HT-29 (cell line): ENCODE data around the gene TTC13. TPM values are rescaled to one million over a fixed set of nuclear protein-coding genes. Genes with fewer than 3 reads are reported as not detected.

ENCODE experiments used
- DNase-seq: peaks from one replicate; pipeline ENCODE4 v3.0.0-alpha.2; 2015; ENCODE audit warnings: low spot score
- total RNA-seq: library from RNA; depleted of rRNA; stranded (reverse); fragments of >200 nt; shearing (Covaris generic); gene quantifications from 2 replicates; pipeline ENCODE4 v1.2.3, GENCODE V29; 2014

The TTC13 gene
- total RNA-seq, 1 experiment from 2014 or later: 23.7 TPM

DNA sequence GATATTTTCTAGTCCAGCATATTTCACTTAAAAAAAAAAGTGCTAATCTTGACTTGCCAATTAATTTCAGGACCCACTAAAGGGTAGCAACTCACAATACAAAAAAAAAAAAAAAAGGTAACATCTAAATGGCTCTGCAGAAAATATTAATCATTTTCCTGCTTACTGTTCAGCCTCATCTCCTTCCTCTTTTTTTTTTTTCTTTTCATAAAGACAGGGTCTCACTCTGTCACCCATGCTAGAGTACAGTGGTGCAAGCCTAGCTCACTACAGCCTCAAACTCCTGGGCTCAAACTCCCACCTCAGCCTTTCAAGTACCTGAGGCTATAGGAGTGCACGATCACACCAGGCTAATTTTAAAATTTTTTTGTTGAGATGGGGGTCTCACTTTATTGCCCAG lies 30.4 kb downstream of the TTC13 start:
- DNase-seq: no peak

DNA sequence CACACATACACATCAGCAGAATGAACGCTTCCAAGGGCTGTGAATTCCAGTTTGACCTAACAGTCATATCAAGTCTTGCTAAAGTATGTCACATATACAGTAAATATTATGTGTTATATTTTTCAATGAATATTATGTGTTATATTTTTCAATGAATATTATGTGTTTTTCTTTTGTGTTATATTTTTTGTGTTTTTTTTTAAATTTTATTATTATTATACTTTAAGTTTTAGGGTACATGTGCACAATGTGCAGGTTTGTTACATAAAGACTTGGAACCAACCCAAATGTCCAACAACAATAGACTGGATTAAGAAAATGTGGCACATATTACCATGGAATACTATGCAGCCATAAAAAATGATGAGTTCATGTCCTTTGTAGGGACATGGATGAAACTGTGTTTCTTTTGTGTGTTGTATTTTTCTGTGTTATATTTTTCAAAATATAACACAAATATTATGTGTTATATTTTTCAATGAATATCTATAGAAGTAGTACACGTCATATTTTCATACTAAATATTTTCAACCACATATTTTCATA lies 35.5 kb downstream of the TTC13 start:
- DNase-seq: no peak

DNA sequence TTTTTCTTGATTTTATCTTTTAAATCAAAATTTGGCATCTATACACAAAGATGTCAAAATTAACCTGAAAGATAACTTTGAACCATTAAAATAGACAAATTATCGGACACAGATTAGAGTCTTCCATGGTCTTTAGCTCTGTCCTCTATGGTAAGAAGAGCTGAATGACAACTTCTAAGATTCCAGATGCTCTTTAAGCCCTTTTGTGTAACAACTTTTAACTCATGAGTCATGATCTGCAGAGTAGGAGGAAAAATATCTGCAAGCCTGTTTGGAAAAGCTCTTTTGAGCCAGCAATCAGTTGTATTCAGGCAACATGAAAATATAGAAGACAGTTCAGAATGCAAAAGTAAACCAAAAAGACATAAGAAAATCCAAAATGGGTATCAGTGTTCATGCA lies 37.8 kb downstream of the TTC13 start:
- DNase-seq: no peak

DNA sequence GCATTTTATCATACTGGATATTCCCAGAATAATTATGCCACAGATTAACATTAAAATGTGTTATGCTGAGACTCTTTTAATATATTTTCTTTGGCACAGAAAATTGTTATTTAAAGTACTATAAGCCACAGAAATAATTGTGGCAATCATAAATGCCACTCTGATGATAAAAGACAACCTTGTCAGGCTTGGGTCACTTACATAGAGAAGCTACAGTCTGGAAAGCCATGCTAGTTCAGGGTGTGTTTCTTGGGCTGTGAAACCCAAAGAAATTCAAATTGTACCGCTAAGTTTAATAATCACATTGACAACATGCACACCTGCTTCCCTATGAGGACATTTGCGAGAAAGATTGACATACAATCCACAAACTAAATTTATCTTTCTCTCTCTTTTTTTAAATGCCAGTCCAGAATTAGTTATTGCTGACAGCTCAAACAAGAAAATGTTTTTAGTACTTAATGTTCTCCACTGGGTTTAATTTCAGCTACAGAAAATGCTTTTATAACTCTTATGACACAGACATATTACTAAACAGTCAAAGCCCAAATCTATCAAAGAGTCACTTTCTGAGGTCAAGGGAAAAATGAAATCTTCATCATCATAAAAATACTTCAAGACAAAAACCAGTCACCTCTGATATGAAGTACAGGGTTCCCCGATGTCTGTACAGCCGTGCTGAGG lies 38.7 kb downstream of the TTC13 start:
- DNase-seq: no peak

DNA sequence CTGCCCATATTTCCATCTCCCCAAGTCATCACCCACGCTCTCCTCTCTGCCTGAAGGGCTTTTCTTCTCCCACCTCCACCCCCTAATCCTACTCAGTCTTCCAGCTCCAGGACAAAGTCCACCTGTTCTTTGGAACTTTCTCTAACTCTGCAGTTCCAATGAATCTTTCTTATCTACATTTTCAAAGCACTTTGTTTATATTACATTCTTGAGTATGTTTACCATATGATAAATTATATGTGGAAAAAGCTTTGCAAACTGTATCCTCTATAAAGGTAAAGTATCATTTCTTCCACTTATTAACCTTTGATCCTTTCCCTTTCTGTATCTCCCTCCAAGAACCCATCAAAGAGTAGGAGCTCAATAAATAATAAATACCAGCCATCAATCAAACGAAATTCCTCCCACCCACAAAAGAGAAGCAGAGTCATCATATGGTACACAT lies 39.7 kb downstream of the TTC13 start:
- peak; percentile 34 for DNase-seq

DNA sequence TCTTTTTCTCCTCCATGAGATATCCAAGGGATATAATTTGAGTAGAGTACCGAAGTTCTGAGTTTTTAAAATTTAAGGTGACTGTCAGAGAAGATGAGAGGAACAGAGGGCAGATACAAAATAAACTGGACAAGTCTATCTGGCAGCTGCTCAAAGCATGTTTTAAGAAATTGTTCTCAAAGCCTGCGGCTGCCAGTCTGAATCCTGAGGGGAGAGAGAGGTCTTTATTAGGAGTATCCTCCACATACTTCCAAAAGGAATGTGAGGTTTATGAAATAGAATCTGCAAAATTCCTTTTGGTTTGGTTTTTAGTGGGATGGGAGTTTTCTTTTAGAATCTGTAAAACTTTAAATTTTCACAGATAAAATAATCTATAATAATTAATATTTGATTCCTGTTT lies 41.3 kb downstream of the TTC13 start:
- DNase-seq: no peak

DNA sequence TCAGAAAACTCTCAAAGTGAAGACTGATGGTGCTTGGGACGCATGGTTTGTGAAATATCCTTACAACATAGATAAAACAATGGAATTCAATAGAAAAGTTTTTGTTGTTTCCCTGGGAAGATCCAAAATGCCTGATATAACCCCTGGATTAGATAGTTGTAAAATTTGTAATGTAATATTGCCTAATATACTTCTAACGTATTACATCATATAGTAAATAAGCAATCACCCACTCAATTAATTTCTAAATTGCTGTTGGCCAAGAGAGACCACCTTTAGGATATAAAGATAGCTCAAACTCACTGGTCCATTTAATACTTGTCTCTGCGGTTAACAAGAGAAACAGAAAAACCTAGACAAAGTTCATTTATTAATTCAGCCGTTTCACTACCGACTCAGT lies 42.2 kb downstream of the TTC13 start:
- DNase-seq: no peak

DNA sequence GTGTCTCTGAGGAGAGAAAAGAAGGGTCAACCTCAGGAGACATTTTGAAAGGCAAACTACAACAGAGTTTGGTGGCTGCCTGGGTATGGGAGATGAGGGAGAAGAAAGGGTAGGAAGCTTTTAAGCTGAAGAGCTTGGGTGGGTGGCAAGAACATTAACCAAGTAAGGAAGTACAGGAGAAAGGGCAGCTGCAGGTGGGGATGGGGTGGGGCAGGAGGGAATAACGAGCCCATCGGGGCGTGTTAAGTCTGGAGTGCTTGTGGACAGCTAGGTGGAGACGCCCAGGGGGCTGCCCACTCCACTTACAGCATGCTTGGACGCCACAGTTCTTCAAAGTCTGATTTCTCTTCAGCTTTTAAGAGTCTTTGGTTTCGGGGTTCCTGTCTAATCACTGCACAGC lies 42.8 kb downstream of the TTC13 start:
- DNase-seq: no peak

DNA sequence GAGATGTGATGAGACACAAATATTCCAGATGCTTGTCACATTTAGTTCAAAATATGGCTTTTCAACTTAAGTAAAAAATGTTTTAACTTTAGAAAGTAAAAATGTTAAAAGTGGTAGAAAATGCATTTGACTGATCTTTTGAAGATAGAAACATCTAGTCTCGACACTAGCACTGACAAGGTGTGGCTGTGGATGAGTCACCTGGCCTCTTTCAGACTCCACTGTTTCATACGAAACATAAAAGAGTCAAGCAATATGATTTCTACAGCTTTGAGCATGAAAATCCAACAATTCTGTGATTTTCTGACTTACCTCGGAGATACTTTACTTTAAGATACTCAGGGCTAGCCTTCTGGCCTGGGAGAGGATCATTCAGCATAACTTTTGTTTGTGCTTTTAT lies 47.7 kb downstream of the TTC13 start:
- no peak for DNase-seq

DNA sequence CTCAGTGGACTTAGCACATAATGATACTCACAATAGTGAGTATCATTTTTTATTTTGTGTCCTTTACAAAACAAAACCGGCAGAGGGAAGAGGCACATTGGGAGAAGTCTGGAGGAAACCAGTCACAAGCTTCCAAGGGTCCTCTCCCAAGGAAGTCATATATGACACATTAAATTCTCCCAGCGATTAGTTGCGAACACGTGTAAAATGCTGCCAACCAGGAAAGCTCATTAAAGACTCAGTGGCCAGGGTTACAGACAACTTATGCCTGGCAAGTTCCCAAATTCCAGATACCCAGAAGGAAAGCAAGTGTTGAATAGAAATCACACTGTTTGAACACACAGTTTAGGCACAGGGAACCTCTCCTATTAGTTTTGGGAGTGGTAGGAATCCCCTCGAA lies 52.5 kb downstream of the TTC13 start:
- DNase-seq: no peak

DNA sequence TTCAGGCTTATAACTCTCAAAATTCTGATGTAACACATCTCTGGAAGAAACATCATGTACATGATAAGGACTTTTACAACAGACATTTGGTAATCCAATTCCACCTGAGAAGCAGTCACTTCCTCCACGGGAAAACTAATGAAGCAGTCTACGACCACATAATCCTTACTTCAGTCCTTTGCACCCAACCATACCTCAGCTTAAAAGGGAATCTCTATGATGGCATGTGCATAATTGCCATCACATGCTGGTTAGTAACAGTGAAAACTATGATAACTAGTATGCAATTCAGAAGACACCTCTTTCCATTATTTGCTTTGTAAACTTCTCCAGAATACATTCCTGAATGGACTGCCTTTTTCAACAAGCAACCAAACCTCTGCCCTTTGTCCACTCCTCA lies 53.1 kb downstream of the TTC13 start:
- no peak for DNase-seq

DNA sequence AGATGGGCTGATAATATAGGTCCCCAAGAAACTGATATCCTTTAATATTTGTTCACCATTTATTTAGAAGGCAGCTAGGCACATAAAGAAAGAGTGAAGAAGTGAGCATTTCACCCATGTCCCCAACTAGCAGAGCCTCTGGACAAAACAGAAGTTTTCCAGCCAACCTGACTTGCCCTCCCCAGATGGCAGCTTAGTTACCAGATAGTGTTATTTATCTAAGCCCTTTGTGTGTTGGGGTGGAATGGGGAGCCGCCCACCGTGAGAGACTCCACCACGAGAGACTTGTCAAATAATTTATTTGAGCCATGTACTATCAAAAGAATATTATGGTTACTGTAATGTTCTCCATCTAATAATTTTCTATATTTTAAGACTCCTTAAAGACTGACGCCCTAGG lies 55.5 kb downstream of the TTC13 start:
- no peak for DNase-seq

DNA sequence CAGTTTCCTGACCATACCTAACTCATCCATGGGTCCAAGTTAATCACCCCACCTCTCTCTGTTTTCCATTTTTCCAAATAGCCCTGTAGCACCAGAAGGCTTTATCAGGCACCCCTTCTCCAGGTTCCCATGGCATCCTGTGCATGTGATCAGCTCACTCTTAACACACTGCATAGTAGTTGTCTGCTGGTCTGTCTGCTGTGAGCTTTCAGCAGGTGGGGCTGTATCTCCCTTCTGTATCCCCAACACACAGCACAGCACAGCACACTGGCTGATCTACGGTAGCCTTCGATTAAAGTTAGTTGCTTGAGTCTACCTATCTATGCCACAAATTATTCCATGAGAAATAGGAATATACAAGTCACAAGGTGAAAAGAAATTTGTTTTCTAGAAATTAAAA lies 56.0 kb downstream of the TTC13 start:
- DNase-seq: peak; percentile 16

DNA sequence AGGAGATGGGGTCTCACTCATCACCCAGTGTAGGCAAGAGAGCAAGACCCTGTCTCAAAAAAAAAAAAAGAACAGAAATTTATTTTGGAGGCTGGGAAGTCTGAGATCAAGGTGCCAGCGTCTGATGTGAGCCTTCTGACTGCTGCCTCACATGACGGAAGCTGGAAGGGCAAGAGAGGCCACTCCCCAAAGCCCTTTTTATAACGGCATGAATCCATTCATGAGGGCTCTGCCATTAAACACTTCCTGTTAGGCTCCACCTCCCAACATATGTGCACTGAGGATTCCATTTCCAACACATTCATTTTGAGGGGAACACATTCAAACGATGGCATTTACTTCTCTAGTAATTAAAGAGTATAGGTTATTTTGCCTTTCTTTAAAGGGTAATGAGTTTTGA lies 59.5 kb downstream of the TTC13 start:
- DNase-seq: no peak

DNA sequence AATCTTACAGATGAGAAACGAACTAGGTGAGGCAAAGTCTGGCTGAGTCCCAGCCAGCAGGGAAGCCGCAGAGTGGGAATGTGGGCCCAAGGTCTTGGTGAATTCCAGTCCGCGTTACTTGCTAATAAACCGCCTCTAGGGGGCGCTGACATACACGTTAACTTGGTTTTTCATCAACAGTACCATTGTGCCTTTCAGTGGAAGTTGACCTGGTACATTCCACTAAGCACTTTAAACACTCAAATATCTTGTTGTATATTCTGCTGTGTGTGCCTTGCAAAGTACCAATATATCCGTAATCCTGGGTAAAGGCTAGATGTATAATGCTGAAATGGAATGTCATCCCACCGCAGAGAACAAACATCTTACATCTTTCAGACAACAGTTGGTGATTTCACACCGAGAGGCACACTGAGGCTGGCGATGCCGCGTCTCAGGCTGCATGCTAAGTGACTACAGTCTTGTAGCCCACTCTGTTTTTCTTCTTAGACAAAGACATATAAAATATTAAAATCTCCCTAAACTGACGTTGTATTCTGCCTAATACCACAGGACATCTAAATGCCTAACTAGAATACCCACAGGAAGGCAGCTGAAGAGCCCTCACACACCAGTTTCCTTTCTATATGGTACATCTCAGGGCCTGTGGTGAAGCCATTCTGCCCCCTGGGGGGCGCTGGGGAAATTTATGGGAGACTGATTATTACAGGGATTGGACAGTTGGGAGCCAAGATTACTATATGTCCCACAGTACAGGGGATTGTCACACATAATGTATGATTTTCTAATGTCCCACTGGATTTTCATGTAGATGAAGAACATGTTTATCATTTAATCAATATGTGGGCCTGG lies 61.2 kb downstream of the TTC13 start:
- DNase-seq: peak; percentile 91

DNA sequence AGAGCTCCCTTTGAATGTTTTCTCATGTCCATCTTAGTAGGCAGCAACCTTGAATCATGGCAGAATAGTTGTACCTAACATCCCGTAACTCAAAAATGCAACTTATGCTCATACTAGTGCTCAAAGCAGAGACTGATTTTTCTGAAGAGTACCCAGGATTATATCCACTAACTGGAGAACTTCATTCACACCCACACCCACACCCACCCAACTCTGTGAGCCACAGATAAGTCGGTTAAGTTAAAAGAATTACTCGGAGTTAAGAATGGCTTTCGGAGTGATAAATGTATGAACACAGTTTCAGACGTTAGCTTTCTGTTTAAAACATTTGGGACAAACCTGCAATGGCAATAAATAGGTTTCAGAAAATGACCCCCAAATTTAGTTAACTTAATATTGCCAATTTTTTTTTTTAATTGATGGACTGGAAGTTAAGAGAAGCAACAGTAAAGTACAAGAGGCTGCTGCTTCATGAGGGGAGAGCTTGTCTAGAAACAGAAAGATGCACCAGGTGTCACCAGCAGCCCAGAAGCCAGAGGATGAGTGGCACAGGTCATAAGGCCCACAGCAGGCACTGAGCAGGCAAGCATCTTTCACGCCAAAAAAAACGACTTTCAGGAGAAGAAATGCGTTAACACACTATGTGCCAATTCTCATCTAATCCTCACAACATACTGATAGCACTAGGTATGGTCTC lies 61.9 kb downstream of the TTC13 start:
- no peak for DNase-seq

DNA sequence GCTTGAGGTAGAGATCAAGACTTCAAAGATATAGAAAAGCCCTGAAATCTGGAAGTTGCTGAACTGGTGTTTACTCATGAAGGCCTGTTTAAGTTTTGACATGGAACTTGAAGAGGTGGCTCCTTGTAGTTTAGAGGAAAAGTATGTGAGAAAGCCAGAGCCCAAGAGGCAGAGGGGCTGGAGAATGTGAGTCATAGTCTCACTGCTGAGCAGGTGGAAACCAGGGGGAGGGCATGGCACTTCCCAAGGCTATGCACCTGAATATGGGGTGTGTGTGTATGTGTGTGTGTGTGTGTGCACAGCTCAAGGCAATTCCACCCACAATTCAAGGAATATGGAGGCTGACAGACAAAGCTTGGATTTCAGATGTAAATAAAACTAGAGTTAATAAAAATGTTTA lies 63.6 kb downstream of the TTC13 start:
- no peak for DNase-seq

DNA sequence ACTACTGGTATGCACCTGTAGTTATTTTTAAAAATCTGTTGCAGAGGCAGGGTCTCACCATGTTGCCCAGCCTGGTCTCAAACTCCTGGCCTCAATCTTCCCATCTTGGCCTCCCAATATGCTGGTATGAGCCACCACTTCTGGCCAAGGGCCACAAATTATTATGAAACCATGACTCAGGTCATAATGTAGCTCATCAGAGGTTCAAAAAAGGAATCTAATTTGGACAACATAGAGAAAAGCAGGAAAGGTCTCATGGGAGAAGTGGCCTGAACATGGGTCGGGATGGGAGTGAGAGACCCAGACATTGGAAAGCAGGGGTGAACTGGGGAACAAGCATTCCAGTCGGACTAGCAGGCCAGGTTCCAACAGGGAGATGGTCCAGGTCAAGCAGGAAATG lies 65.2 kb downstream of the TTC13 start:
- no peak for DNase-seq

DNA sequence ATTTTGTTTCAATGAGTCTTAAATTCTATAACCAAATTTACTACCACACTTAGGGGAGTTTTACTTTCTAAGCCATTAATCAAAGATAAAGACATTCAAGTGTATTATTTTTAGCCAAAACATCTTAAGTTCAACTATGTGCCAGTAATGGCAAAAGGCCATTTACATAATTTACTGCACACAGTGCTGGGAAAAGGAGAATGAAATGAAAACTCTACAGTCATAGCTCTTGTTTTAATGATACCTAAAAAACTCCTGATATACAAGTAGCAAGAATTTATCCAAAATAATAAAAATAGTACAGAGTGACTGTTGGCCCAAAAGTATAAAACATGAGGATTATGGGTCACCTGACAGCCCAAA lies 67.9 kb downstream of the TTC13 start:
- no peak for DNase-seq

DNA sequence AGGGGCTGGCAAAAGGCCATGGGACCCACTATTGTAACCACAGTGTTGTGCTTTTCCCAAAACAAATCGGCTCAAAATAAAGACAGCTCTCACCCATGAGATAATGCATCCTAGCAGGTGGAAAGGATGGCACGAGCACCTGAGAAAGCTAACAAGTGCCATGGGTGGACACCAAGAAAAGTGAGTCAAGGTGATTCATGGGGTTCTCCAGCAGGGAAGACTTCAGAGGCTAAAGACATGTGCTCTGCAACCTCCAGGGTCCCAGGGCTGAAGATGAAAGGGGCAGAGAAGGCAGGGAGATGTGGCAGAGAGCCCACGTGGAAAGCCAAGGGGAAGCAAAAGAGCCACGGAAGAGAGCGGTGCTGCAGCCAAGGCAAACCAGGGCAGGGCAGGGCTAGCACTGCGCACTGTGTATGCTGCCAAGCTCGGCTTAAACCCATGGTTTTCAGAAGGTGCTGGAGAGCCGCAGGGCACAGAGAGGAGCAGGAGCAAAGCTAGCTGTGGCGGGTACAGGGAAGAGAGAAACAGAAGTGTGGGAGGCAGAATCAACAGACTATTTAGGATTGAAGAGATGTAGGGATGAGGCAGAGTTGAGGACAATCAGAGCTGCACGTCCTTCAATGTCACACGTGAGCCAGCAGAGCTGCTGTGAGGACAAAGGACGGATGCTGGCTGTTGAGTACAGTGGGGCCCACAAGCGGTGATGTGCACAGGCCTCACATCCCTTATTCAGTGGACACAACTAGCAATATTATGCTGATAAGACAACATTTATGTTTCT lies 68.5 kb downstream of the TTC13 start:
- no peak for DNase-seq

DNA sequence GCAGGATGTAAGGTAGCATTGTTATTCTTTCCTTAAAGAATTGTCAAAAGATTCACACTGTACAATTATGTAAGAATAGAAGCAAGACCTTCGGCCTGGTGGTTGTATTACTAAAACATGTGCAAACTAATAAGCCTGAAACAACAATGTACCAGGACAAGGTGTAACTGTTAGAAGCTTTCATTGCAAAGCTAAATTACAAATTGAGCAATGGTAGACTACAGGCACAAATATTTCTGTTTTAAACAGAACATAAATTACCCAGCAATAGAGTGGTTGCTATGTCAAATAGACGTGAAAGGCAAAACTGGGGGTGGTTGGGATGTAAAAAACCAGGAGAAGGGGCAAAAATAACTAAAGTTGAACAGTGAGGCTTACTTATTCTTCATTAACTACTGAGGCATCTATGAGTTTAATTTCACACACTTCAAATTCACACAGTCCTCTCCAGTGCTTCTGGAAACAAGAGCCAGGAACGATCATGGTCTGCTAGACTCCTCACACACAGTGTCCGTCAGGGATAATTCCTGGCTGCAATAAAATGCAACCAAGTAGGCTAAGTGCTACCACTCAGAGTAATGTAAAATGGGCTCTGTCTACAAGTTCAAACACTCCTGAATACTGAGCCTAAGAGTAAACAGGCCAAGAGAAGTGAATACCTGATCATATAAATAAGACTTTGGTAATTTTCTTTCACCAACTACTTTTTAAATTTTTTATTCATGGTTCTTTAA lies 71.0 kb downstream of the TTC13 start:
- no peak for DNase-seq
